SK-N-SH (cell line): ENCODE measurements around the gene FOXM1. TPM values are rescaled to one million over a fixed set of nuclear protein-coding genes. Genes with fewer than 3 reads are reported as not detected.

Experiments
- CTCF ChIA-PET: fragments of 300-600, 350-600 bp; formaldehyde crosslinking; extraction: SDS; loops from one replicate; lab custom pipeline; 2021; lab: Yijun Ruan, JAX
- POLR2A ChIA-PET: fragments of 350-600 bp; sonication (Branson Sonifier 250); formaldehyde crosslinking; extraction: SDS; loops from one replicate; lab custom pipeline; 2020; ENCODE audit warnings: antibody characterized with exemption, inconsistent platforms; lab: Yijun Ruan, JAX
- DNase-seq: peaks from one replicate; pipeline ENCODE4 v3.0.0; 2012
- H2AFZ ChIP-seq: fragments of 200-600 bp; sonication (generic); 2 replicates; pipeline ENCODE4 v1.8.1; 2016; ENCODE audit warnings: antibody characterized with exemption, mild to moderate bottlenecking, low read depth
- H3F3A ChIP-seq: fragments of 200-600 bp; sonication (generic); replicated peaks from 2 replicates; pipeline ENCODE3; 2016; ENCODE audit warnings: antibody characterized with exemption, mild to moderate bottlenecking; ENCODE audit not compliant: insufficient read depth
- H3K27ac ChIP-seq, 2 experiments: fragments of 200-500 bp in 1 of 2; fragments of 200-600 bp in 1 of 2; sonication (Bioruptor generic) in 1 of 2; sonication (generic), shearing (Covaris generic) in 1 of 2; 2 replicates each; pipeline versions ENCODE4 v1.5.1 to v1.6.1; 2014 to 2016; ENCODE audit warnings: low read depth in 2 of 2, inconsistent platforms in 1 of 2, low read length in 1 of 2, mild to moderate bottlenecking in 1 of 2, mixed read lengths in 1 of 2
- H3K27me3 ChIP-seq: fragments of 200-600 bp; sonication (generic), shearing (Covaris generic); 2 replicates; pipeline ENCODE4 v1.6.1; 2016; ENCODE audit warnings: mixed run types; ENCODE audit not compliant: insufficient read depth
- H3K36me3 ChIP-seq, 2 experiments: fragments of 200-500 bp in 1 of 2; fragments of 200-600 bp in 1 of 2; sonication (Bioruptor generic) in 1 of 2; sonication (generic) in 1 of 2; replicated peaks in 1 of 2; 2 replicates each; pipeline versions ENCODE3 to v1.5.1; 2014 to 2016; ENCODE audit warnings: low read length in 1 of 2, mild to moderate bottlenecking in 1 of 2; ENCODE audit not compliant: insufficient read depth in 2 of 2, control insufficient read depth in 1 of 2
- H3K4me1 ChIP-seq, 2 experiments: fragments of 200-500 bp in 1 of 2; fragments of 200-600 bp in 1 of 2; sonication (Bioruptor generic) in 1 of 2; sonication (generic), shearing (Covaris generic) in 1 of 2; 2 replicates each; pipeline versions ENCODE4 v1.5.1 to v1.6.1; 2014 to 2016; ENCODE audit warnings: low read depth in 1 of 2, low read length in 1 of 2, mixed run types in 1 of 2; ENCODE audit not compliant: insufficient read depth in 2 of 2, control insufficient read depth in 1 of 2
- H3K4me2 ChIP-seq: fragments of 200-600 bp; sonication (generic), shearing (Covaris generic); 2 replicates; pipeline ENCODE4 v1.6.1; 2017; ENCODE audit warnings: mixed run types
- H3K4me3 ChIP-seq, 2 experiments: fragments of 200-500 bp in 1 of 2; fragments of 200-600 bp in 1 of 2; sonication (Bioruptor generic) in 1 of 2; sonication (generic), shearing (Covaris generic) in 1 of 2; 2 replicates each; pipeline versions ENCODE4 v1.5.1 to v1.8.1; 2014 to 2016; ENCODE audit warnings: low read depth in 2 of 2, inconsistent platforms in 1 of 2, low read length in 1 of 2, mild to moderate bottlenecking in 1 of 2, mixed read lengths in 1 of 2, moderate library complexity in 1 of 2
- H3K79me2 ChIP-seq: fragments of 200-600 bp; sonication (generic); 2 replicates; pipeline ENCODE4 v1.8.1; 2017; ENCODE audit warnings: mild to moderate bottlenecking; ENCODE audit not compliant: insufficient read depth
- H3K9ac ChIP-seq: fragments of 200-600 bp; sonication (generic); 2 replicates; pipeline ENCODE4 v1.6.1; 2017; ENCODE audit warnings: mixed run types
- H3K9me2 ChIP-seq: fragments of 200-600 bp; sonication (generic); 2 replicates; pipeline ENCODE4 v1.6.1; 2017; ENCODE audit warnings: mixed run types
- H3K9me3 ChIP-seq: fragments of 200-600 bp; sonication (generic); 2 replicates; pipeline ENCODE4 v1.6.1; 2017; ENCODE audit warnings: mixed run types, mild to moderate bottlenecking, moderate library complexity
- H4K20me1 ChIP-seq: fragments of 200-600 bp; sonication (generic); 2 replicates; pipeline ENCODE4 v1.6.1; 2017; ENCODE audit warnings: mild to moderate bottlenecking, mixed run types; ENCODE audit not compliant: insufficient read depth
- CHD2 ChIP-seq: fragments of 150-350 bp; IDR thresholded peaks from 2 replicates; pipeline ENCODE4 v1.6.1; 2018; ENCODE audit warnings: low read length; ENCODE audit not compliant: partially characterized antibody
- CTCF ChIP-seq: fragments of 200-600 bp; sonication (generic); IDR thresholded peaks from 2 replicates; pipeline ENCODE4 v1.6.1; 2017; ENCODE audit warnings: antibody characterized with exemption, mild to moderate bottlenecking, moderate library complexity
- GATA2 ChIP-seq: sonication (generic); formaldehyde crosslinking; IDR thresholded peaks from 2 replicates; pipeline ENCODE4 v1.5.0; 2020; ENCODE audit warnings: mild to moderate bottlenecking, missing genetic modification reagents
- NFIC ChIP-seq: IDR thresholded peaks from 2 replicates; pipeline ENCODE4 v1.4.0; 2012; ENCODE audit warnings: borderline replicate concordance
- NRF1 ChIP-seq: IDR thresholded peaks from 2 replicates; pipeline ENCODE4 v1.6.1; 2012; ENCODE audit warnings: low read depth, mild to moderate bottlenecking, low read length
- PBX3 ChIP-seq: IDR thresholded peaks from 2 replicates; pipeline ENCODE4; 2012
- POLR2AphosphoS5 ChIP-seq: IDR thresholded peaks from 2 replicates; pipeline ENCODE4 v1.6.1; 2012; ENCODE audit warnings: low read depth, low read length
- RAD21 ChIP-seq: IDR thresholded peaks from 2 replicates; pipeline ENCODE4 v1.6.1; 2012; ENCODE audit warnings: mild to moderate bottlenecking, low read length
- SIN3A ChIP-seq: IDR thresholded peaks from 2 replicates; pipeline ENCODE4 v1.6.1; 2012; ENCODE audit warnings: low read depth, mild to moderate bottlenecking, low read length, moderate library complexity, borderline replicate concordance
- SMC3 ChIP-seq: IDR thresholded peaks from 2 replicates; pipeline ENCODE4 v1.6.1; 2012; ENCODE audit warnings: low read depth, low read length, improper control_type of control experiment
- TAF1 ChIP-seq: IDR thresholded peaks from 2 replicates; pipeline ENCODE4 v1.6.1; 2012; ENCODE audit warnings: low read depth, mild to moderate bottlenecking, low read length, moderate library complexity, borderline replicate concordance
- USF1 ChIP-seq: IDR thresholded peaks from 2 replicates; pipeline ENCODE4 v1.4.0; 2012; ENCODE audit warnings: low read depth, borderline replicate concordance
- USF2 ChIP-seq: fragments of 150-350 bp; IDR thresholded peaks from 2 replicates; pipeline ENCODE4 v1.6.1; 2017; ENCODE audit warnings: antibody characterized with exemption, low read length, low read depth, borderline replicate concordance
- WGBS: methylation state at CpG from one replicate; pipeline ENCODE4 v1.1.6; 2017; ENCODE audit warnings: low lambda C conversion rate; 5-methylcytosine and 5-hydroxymethylcytosine counted together
- polyA plus RNA-seq, 3 experiments: library from polyadenylated mRNA; depleted of rRNA; stranded (reverse); fragments of >200 nt; gene quantifications; 2 replicates each; pipeline ENCODE4 v1.2.3, GENCODE V29; 2012

Gene FOXM1
- polyA plus RNA-seq, 1 of the 3 experiments (the other 2 are of a cell fraction), result 29.9 TPM

GRCh38 chr12:2826721-2827515, 50.1 kb downstream of the FOXM1 start:
- POLR2A ChIA-PET, result no interaction called here
- no peak overlapping the region for H2AFZ ChIP-seq
- H3K9me2 ChIP-seq, result no peaks in the 10 kb centered on the region
- H3K36me3 ChIP-seq, result peaks cover 14 to 54% of the 10 kb centered on the region in 2 experiments
- no peak overlapping the region for H3K27ac ChIP-seq
- TF ChIP-seq USF1 (no peak), TAF1 (no peak), POLR2AphosphoS5 (no peak), PBX3 (no peak), NFIC (no peak), SIN3A (no peak), NRF1 (no peak), GATA2 (no peak), CHD2 (no peak), USF2 (no peak), CTCF (no peak), RAD21 (no peak), SMC3 (no peak)
- no peak overlapping the region for H3K4me2 ChIP-seq
- H4K20me1 ChIP-seq, result no peaks in the 10 kb centered on the region
- no peak overlapping the region for H3K4me3 ChIP-seq
- no peaks in the 10 kb centered on the region for H3K27me3 ChIP-seq
- DNase-seq, result no peak
- H3K9ac ChIP-seq, result no peak overlapping the region
- H3K79me2 ChIP-seq, result no peaks in the 10 kb centered on the region
- no peaks in the 10 kb centered on the region for H3K9me3 ChIP-seq
- 86% methylated on average over 14 of the region's 14 CpGs for WGBS
- H3K4me1 ChIP-seq, result no peaks in the 10 kb centered on the region
- CTCF ChIA-PET, result no interaction called here
- no peaks in the 10 kb centered on the region for H3F3A ChIP-seq
